SW 1271 (cell line): Measurements from ENCODE around the gene ACBD6.
"Not testable (repeated sequence)": the region's sequence is repeated elsewhere in the genome, so short reads cannot be mapped to it uniquely, and the experiment has no call there.

Source experiments
- DNase-seq, 2 experiments: peaks; one replicate each; lab custom pipeline; 2025; lab: John Stamatoyannopoulos, UW

Gene ACBD6

GRCh38 chr1:180415236-180415848, 87.0 kb downstream of the ACBD6 start:
- no peak for DNase-seq

GRCh38 chr1:180412583-180412982, 89.8 kb downstream of the ACBD6 start:
- no peak for DNase-seq

GRCh38 chr1:180408128-180408527, 94.2 kb downstream of the ACBD6 start:
- not testable (repeated sequence) for DNase-seq

- DNase-seq, result no peak
These were observed 95.3 kb downstream of the ACBD6 start for GRCh38 chr1:180407051-180407450.

GRCh38 chr1:180402551-180402950, 99.8 kb downstream of the ACBD6 start:
- DNase-seq, result no peak

GRCh38 chr1:180402001-180402400, 100.4 kb downstream of the ACBD6 start:
- no peak for DNase-seq

- DNase-seq, result no peak
These were observed 105.2 kb downstream of the ACBD6 start for GRCh38 chr1:180397175-180397574.

- no peak for DNase-seq
These were observed 109.8 kb downstream of the ACBD6 start for GRCh38 chr1:180392427-180393145.

GRCh38 chr1:180392020-180392419, 110.4 kb downstream of the ACBD6 start:
- no peak for DNase-seq

- DNase-seq, result no peak
These were observed 115.0 kb downstream of the ACBD6 start for GRCh38 chr1:180387413-180387812.

- DNase-seq, result no peak
These were observed 115.5 kb downstream of the ACBD6 start for GRCh38 chr1:180386745-180387367.

- DNase-seq, result no peak
These were observed 117.2 kb downstream of the ACBD6 start for GRCh38 chr1:180385144-180385543.

- DNase-seq, result no peak
These were observed 117.9 kb downstream of the ACBD6 start for GRCh38 chr1:180384286-180385005.

GRCh38 chr1:180382326-180383115, 119.9 kb downstream of the ACBD6 start:
- no peak for DNase-seq

- no peak for DNase-seq
These were observed 121.2 kb downstream of the ACBD6 start for GRCh38 chr1:180381184-180381580.

- no peak for DNase-seq
These were observed 121.9 kb downstream of the ACBD6 start for GRCh38 chr1:180380259-180381183.

GRCh38 chr1:180376800-180377199, 125.6 kb downstream of the ACBD6 start:
- DNase-seq, result no peak

GRCh38 chr1:180376253-180376652, 126.1 kb downstream of the ACBD6 start:
- no peak for DNase-seq

- no peak for DNase-seq
These were observed 129.6 kb downstream of the ACBD6 start for GRCh38 chr1:180372728-180373127.

- DNase-seq, result no peak
These were observed 131.8 kb downstream of the ACBD6 start for GRCh38 chr1:180370597-180370996.

- DNase-seq, result no peak
These were observed 132.2 kb downstream of the ACBD6 start for GRCh38 chr1:180370188-180370587.
